Measurements from ENCODE around the gene IGLON5.

The IGLON5 gene

DNA sequence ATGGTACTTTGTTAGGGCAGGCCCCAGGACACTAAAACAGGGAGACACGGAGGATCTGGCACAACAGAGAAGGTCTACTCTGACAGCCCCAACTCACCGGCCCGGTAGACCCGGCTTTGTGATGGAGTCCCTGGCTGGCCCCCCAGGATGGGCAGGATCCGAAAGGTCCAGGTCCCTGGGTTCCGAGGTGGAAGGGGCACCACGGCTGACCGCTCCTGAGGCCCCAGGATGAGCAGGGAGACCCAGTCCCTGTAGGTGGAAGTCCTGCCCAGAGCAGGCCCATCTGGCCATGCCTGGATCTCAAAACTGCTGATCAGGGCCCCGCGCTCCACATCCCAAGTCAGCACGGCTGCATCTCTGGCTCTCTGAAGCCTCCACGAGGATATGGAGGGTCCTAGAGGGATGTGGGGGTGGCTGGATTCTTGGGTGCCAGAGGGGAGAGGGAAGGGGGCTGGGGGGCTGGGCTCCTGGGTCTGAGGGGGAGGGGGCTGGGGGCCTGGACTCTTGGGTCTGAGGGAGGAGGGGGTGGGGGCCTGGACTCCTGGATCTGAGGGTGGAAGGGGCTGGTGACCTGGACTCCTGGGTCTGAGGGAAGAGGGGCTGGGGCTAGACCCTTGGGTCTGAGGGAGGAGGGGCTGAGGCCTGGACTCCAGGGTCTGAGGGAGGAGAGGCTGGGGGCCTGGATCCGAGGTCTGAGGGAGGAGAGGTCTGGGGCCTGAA, 25.9 kb downstream of the IGLON5 start:
- H4K20me1 ChIP-seq = no peaks in the 10 kb centered on the region
- TF ChIP-seq Cebpa-rat (IDR thresholded peaks at IDR 0.05) = no peak
- peaks cover 15% of the 10 kb centered on the region for H3K4me1 ChIP-seq
- no peaks in the 10 kb centered on the region for H3K9me3 ChIP-seq
- peaks cover 13% of the 10 kb centered on the region for H3K27me3 ChIP-seq
- no peak overlapping the region for H3K4me2 ChIP-seq
- no peaks in the 10 kb centered on the region for H3K36me3 ChIP-seq
- H3K4me3 ChIP-seq = no peak overlapping the region
- H3K9ac ChIP-seq = no peak overlapping the region
- H3K27ac ChIP-seq = no peak overlapping the region

DNA sequence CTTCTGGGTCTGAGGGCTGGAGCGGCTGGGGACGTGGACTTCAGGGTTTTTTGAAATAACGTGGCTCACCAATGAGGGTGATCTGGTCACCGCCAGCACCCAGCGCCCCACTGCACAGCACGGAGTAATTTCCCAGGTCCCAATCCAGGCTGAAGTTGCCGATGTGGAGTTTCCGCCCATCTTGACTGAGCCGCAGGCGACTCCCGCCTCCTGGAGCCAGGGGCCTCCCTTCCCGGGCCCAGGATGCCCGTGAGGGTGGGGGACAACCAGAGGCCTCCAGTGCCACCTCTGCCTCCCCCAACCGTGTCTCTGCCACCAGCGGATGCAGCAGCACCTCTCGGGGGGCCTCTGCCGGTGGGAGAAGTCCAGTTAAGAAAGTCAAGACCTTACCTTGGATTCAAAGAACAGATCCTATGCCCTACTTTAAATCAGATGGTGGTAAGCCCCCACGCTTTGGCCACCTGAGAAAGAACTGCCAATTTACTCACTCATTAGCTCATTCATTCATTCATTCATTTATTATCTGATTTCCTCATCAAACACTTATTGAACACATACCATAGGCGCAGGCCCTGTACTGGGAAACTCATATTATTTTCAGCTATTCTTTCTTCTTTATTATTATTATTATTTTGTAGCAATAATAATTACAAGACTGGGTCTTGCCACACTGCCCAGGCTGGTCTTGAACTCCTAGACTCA, 26.6 kb downstream of the IGLON5 start:
- TF ChIP-seq Cebpa-rat (IDR thresholded peaks at IDR 0.05) = no peak
- Histone ChIP-seq H3K9ac (peak overlapping the region; percentile 65), H3K27me3 (peaks cover 13% of the 10 kb centered on the region), H3K36me3 (no peaks in the 10 kb centered on the region), H3K9me3 (no peaks in the 10 kb centered on the region), H3K4me2 (peak overlapping the region; percentile 98), H3K4me1 (peaks cover 22% of the 10 kb centered on the region), H3K27ac (peak overlapping the region; percentile 36), H3K4me3 (peak overlapping the region; percentile 71), H4K20me1 (no peaks in the 10 kb centered on the region)

- Histone ChIP-seq H3K4me2 (peak overlapping the region; percentile 98), H4K20me1 (no peaks in the 10 kb centered on the region), H3K27me3 (peaks cover 13% of the 10 kb centered on the region), H3K4me1 (peaks cover 24% of the 10 kb centered on the region), H3K36me3 (no peaks in the 10 kb centered on the region), H3K27ac (peak overlapping the region; percentile 36), H3K4me3 (peak overlapping the region; percentile 71), H3K9ac (peak overlapping the region; percentile 65), H3K9me3 (no peaks in the 10 kb centered on the region)
- TF ChIP-seq Cebpa-rat (IDR thresholded peaks at IDR 0.05) = no peak
These were observed 27.3 kb downstream of the IGLON5 start for GRCh38 chr19:51338563-51339312.

GRCh38 chr19:51339313-51339686, 27.9 kb downstream of the IGLON5 start:
- peaks cover 13% of the 10 kb centered on the region for H3K27me3 ChIP-seq
- peak overlapping the region; percentile 71 for H3K4me3 ChIP-seq
- no peaks in the 10 kb centered on the region for H3K9me3 ChIP-seq
- H4K20me1 ChIP-seq = no peaks in the 10 kb centered on the region
- peak overlapping the region; percentile 98 for H3K4me2 ChIP-seq
- peak overlapping the region; percentile 65 for H3K9ac ChIP-seq
- no peak overlapping the region; the same call in 1 of the 2 replicates for H3K27ac ChIP-seq
- no peaks in the 10 kb centered on the region for H3K36me3 ChIP-seq
- H3K4me1 ChIP-seq = peaks cover 30% of the 10 kb centered on the region
- no peak for TF ChIP-seq Cebpa-rat (IDR thresholded peaks at IDR 0.05)

DNA sequence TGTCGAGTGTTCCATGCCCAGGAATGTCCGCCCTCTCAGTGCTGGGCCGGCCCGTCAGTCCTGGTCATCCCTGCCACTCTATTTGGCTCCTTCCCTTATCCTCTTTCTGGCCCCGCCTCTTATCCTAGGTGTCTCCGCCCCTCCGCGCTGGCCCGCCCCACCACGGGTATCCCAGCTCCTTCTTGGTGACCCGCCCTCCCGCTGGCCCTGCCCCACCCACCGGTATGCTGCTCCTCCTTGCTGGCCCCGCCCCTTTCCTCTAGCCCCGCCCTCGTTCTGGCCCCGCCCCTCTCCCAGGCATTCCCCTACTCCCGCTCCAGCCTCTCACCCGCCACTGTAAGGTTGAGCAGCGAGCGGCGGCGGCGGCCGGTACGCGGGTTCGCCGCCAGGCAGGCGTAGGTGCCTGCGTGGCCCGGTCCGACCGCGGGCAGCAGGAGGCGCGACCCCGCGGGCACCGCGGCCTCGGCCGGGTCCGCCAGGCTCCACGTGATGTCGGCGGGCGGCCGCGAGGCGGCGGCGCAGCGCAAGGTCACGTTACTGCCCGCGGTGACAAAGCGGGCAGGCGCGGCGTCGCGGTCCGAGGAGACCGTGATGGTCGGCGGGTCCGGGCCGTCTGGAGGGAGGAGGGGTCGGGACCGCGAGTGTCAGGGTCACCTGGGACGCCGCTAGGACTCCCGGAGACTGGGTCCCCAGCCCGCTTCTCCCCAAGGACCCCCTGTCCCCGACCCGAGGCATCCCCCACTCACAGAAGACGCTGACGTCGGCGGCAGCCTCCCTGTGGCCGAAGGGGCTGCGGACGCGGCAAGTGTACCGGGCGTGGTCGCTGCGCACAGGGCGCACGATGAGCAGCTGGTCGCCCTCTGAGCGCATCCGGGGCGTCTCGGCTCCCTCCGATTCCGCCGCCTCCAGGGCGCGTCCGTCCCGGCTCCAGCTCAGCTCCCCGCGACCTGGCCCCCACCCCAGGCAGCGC, 28.5 kb downstream of the IGLON5 start:
- Histone ChIP-seq H3K4me3 (peak overlapping the region; percentile 71), H3K9ac (peak overlapping the region; percentile 70), H3K27me3 (peaks cover 13% of the 10 kb centered on the region), H3K27ac (peak overlapping the region; percentile 68), H3K36me3 (peaks cover 5% of the 10 kb centered on the region), H3K4me1 (peaks cover 36% of the 10 kb centered on the region), H3K4me2 (peak overlapping the region; percentile 98), H4K20me1 (no peaks in the 10 kb centered on the region), H3K9me3 (no peaks in the 10 kb centered on the region)
- no peak for TF ChIP-seq Cebpa-rat (IDR thresholded peaks at IDR 0.05)

GRCh38 chr19:51341066-51341465, 29.6 kb downstream of the IGLON5 start:
- Histone ChIP-seq H3K4me1 (peaks cover 37% of the 10 kb centered on the region), H3K4me2 (peak overlapping the region; percentile 98), H3K9ac (no peak overlapping the region), H3K36me3 (peaks cover 15% of the 10 kb centered on the region), H3K4me3 (0 out of 2 replicates have a peak overlapping the region, but pooled peaks have one; percentile 71), H3K27ac (no peak overlapping the region), H4K20me1 (no peaks in the 10 kb centered on the region), H3K27me3 (peaks cover 13% of the 10 kb centered on the region), H3K9me3 (no peaks in the 10 kb centered on the region)
- no peak for TF ChIP-seq Cebpa-rat (IDR thresholded peaks at IDR 0.05)

- no peak for TF ChIP-seq Cebpa-rat (IDR thresholded peaks at IDR 0.05)
- Histone ChIP-seq H3K27me3 (peaks cover 13% of the 10 kb centered on the region), H3K4me1 (peaks cover 37% of the 10 kb centered on the region), H3K4me2 (peak within 1 kb of the TSS; percentile 98), H3K27ac (no peak within 1 kb of the TSS), H4K20me1 (no peaks in the 10 kb centered on the region), H3K9ac (no peak within 1 kb of the TSS), H3K36me3 (peaks cover 26% of the 10 kb centered on the region), H3K4me3 (no peak within 1 kb of the TSS), H3K9me3 (no peaks in the 10 kb centered on the region)
These were observed 30.6 kb downstream of the IGLON5 start, which contains the start of gene VSIG10L for GRCh38 chr19:51341976-51342580. Gene VSIG10L, minus strand, starts transcription at chr19:51342139. Its CDS starts 15 bp downstream, at chr19:51342124.

DNA sequence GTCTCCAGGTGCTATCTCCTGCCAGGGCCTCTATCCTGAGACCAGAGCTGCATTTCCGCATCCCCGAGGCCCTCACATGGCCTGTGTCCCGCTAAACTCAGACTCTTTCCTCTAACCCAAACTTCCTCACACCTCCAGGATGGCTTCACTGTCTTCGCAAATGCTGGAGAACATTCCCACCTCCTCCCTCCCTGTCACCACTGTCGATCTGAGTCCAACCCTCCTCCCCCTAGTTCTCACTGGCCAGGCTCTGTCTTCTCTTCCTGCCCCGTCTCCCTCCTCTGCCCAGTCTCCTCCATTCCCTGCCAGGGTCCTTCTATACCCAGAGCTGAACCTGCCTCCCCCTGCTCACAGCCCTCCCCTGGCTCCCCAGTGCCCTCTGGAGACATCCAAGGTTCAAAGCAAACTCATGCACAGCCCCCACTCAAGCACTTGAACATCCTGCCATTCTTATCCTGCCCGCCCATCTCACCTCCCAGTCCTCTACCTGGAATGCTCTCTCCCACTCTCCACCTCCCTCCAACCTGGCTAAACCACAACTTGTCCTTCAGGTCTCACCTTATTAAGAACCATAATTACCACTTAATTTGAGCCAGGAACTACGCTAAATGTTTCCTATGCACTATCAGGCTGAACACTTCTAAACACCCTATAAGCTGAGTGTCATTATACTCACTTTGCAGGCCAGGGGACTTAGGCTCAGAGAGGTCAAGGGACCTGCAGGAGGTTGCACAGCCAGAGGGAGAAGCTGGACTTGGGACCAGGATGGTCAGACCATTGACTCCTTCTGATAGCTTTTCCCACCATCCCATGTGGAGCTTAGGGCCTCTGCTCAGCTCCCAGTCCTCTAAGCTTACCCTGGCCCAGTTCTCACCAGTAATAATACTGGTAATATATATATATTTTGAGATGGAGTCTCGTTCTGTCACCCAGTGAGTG, 31.5 kb downstream of the IGLON5 start:
- no peak overlapping the region for H3K27ac ChIP-seq

More for the DNA sequence above, 31.5 kb downstream of the IGLON5 start:
- Histone ChIP-seq H3K4me2 (peak overlapping the region; percentile 9; the same call in 1 of the 2 replicates), H3K9ac (no peak overlapping the region), H3K4me1 (peaks cover 36% of the 10 kb centered on the region), H4K20me1 (no peaks in the 10 kb centered on the region), H3K36me3 (peaks cover 33% of the 10 kb centered on the region), H3K9me3 (no peaks in the 10 kb centered on the region), H3K27me3 (peaks cover 13% of the 10 kb centered on the region), H3K4me3 (no peak overlapping the region)
- no peak for TF ChIP-seq Cebpa-rat (IDR thresholded peaks at IDR 0.05)
